Hepatocyte (in vitro differentiated cells): ENCODE results near the gene IL17RB. TPM values are rescaled to one million over a fixed set of nuclear protein-coding genes. Genes with fewer than 3 reads are reported as not detected.
A peak's percentile ranks its signal among the peaks of the same experiment; 100 is the strongest.

Experiments
- DNase-seq: peaks from one replicate; pipeline ENCODE4 v3.0.0-alpha.2; 2016; ENCODE audit warnings: low spot score
- H2AFZ ChIP-seq: fragments of 200-600 bp; sonication (generic); 2 replicates; pipeline ENCODE4 v1.6.0; 2016; ENCODE audit warnings: antibody characterized with exemption, mild to moderate bottlenecking
- H3K27ac ChIP-seq: fragments of 200-600 bp; sonication (generic); 2 replicates; pipeline ENCODE4 v1.5.1; 2016; ENCODE audit warnings: mild to moderate bottlenecking
- H3K27me3 ChIP-seq: fragments of 200-600 bp; sonication (generic); 2 replicates; pipeline ENCODE4 v1.6.1; 2016
- H3K36me3 ChIP-seq: fragments of 200-600 bp; sonication (generic); replicated peaks from 2 replicates; pipeline ENCODE4 v1.5.1; 2016; ENCODE audit warnings: low read depth; ENCODE audit not compliant: insufficient read depth
- H3K4me1 ChIP-seq: fragments of 200-600 bp; sonication (generic); 2 replicates; pipeline ENCODE4 v1.5.1; 2016; ENCODE audit warnings: mild to moderate bottlenecking, moderate library complexity; ENCODE audit not compliant: insufficient read depth
- H3K4me2 ChIP-seq: fragments of 200-600 bp; sonication (generic); 2 replicates; pipeline ENCODE4 v1.6.0; 2016
- H3K4me3 ChIP-seq: fragments of 200-600 bp; sonication (generic); 2 replicates; pipeline ENCODE4 v1.5.1; 2016; ENCODE audit warnings: mild to moderate bottlenecking
- H3K79me2 ChIP-seq: fragments of 200-600 bp; sonication (generic); 2 replicates; pipeline ENCODE4 v1.6.0; 2017; ENCODE audit warnings: mild to moderate bottlenecking
- H3K9me2 ChIP-seq: fragments of 200-600 bp; sonication (generic); replicated peaks from 2 replicates; pipeline ENCODE4 v1.6.0; 2017; ENCODE audit warnings: mild to moderate bottlenecking; ENCODE audit not compliant: insufficient read depth
- H3K9me3 ChIP-seq: fragments of 200-600 bp; sonication (generic); 2 replicates; pipeline ENCODE4 v1.5.1; 2016; ENCODE audit warnings: low read depth, mild to moderate bottlenecking
- H4K20me1 ChIP-seq: fragments of 200-600 bp; sonication (generic); 2 replicates; pipeline ENCODE4 v1.6.0; 2016; ENCODE audit warnings: mild to moderate bottlenecking; ENCODE audit not compliant: insufficient read depth, poor library complexity, severe bottlenecking
- CTCF ChIP-seq: fragments of 200-600 bp; sonication (generic); IDR thresholded peaks from 2 replicates; pipeline ENCODE4 v1.5.1; 2016; ENCODE audit warnings: antibody characterized with exemption, mild to moderate bottlenecking; ENCODE audit not compliant: poor library complexity
- EZH2 ChIP-seq: fragments of 200-600 bp; sonication (generic); IDR thresholded peaks from 2 replicates; pipeline ENCODE4 v1.6.1; 2016; ENCODE audit warnings: antibody characterized with exemption, mild to moderate bottlenecking, borderline replicate concordance
- EZH2phosphoT487 ChIP-seq: fragments of 200-600 bp; sonication (generic); IDR thresholded peaks from one replicate; pipeline ENCODE4 v1.6.1; 2018; ENCODE audit warnings: antibody characterized with exemption, mild to moderate bottlenecking, low read depth, moderate library complexity; ENCODE audit not compliant: unreplicated experiment, severe bottlenecking
- WGBS: methylation state at CpG from one replicate; pipeline ENCODE4 v1.1.6; 2016; ENCODE audit warnings: low lambda C conversion rate; ENCODE audit errors: missing lambda C conversion rate; 5-methylcytosine and 5-hydroxymethylcytosine counted together
- polyA plus RNA-seq: library from polyadenylated mRNA; unstranded; fragments of >200 nt; fragmentation: Nextera tagmentation; extraction: Ambion mirVana; gene quantifications from 2 replicates; pipeline ENCODE4 v1.2.1, GENCODE V29; 2016
- total RNA-seq: library from RNA; depleted of rRNA; stranded (reverse); fragments of >200 nt; gene quantifications from 2 replicates; pipeline ENCODE4 v1.2.3, GENCODE V29; 2014

IL17RB gene
- total and polyA plus RNA-seq, 2 experiments from 2014 or later: 14.1 to 17.4 TPM

- TF ChIP-seq EZH2: no peak
- no peak for TF ChIP-seq CTCF
- TF ChIP-seq EZH2phosphoT487: no peak
- 67% methylated on average over 2 of the region's 2 CpGs for WGBS
- DNase-seq: no peak
- Histone ChIP-seq H3K4me3 (no peak overlapping the region), H3K9me2 (no peaks in the 10 kb centered on the region), H3K79me2 (no peaks in the 10 kb centered on the region), H3K4me1 (no peaks in the 10 kb centered on the region), H2AFZ (no peak overlapping the region), H3K4me2 (peak overlapping the region; percentile 2), H3K27ac (no peak overlapping the region), H3K9me3 (no peaks in the 10 kb centered on the region), H3K27me3 (no peaks in the 10 kb centered on the region), H4K20me1 (no peaks in the 10 kb centered on the region), H3K36me3 (no peaks in the 10 kb centered on the region)
Measured at GRCh38 chr3:53900666-53901331, 54.4 kb downstream of the IL17RB start.

GRCh38 chr3:53902067-53902466 is 55.7 kb downstream of the IL17RB start:
- H4K20me1 ChIP-seq: no peaks in the 10 kb centered on the region
- DNase-seq: no peak
- H2AFZ ChIP-seq: no peak overlapping the region
- H3K9me2 ChIP-seq: no peaks in the 10 kb centered on the region
- H3K27ac ChIP-seq: no peak overlapping the region
- H3K79me2 ChIP-seq: no peaks in the 10 kb centered on the region
- no peaks in the 10 kb centered on the region for H3K27me3 ChIP-seq
- H3K4me1 ChIP-seq: no peaks in the 10 kb centered on the region
- TF ChIP-seq EZH2 (no peak), CTCF (no peak), EZH2phosphoT487 (no peak)
- no peaks in the 10 kb centered on the region for H3K9me3 ChIP-seq
- H3K4me2 ChIP-seq: no peak overlapping the region
- 62% methylated on average over 1 of the region's 1 CpG for WGBS
- no peak overlapping the region for H3K4me3 ChIP-seq
- no peaks in the 10 kb centered on the region for H3K36me3 ChIP-seq

GRCh38 chr3:53902711-53903110 is 56.3 kb downstream of the IL17RB start:
- Histone ChIP-seq H3K4me2 (no peak overlapping the region), H3K79me2 (no peaks in the 10 kb centered on the region), H2AFZ (no peak overlapping the region), H3K4me1 (no peaks in the 10 kb centered on the region), H3K27me3 (no peaks in the 10 kb centered on the region), H3K9me3 (no peaks in the 10 kb centered on the region), H3K27ac (no peak overlapping the region), H3K9me2 (no peaks in the 10 kb centered on the region), H3K4me3 (no peak overlapping the region), H4K20me1 (no peaks in the 10 kb centered on the region), H3K36me3 (no peaks in the 10 kb centered on the region)
- no peak for DNase-seq
- 38% methylated on average over 5 of the region's 5 CpGs for WGBS
- TF ChIP-seq CTCF (no peak), EZH2phosphoT487 (no peak), EZH2 (no peak)

DNA sequence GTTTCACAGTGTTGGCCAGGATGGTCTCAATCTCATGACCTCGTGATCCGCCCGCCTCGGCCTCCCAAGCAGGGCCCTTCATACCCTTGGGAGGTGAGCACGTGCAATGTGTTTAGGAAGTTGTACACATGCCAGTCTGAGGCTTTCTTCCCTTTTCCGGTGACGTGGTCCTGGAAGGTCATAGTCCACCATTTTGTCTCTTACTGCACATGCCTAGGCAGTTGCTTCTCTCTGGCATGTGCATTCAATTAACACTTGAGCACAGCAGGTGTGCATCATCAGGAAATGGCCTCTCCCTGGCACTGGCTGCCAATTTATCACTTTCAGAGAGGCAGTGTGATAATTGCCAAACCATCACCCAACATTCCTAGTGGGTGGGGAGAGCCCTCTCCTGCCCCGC is 67.0 kb downstream of the IL17RB start:
- no peaks in the 10 kb centered on the region for H3K9me3 ChIP-seq
- TF ChIP-seq CTCF (no peak), EZH2 (no peak), EZH2phosphoT487 (no peak)
- no peaks in the 10 kb centered on the region for H4K20me1 ChIP-seq
- no peak overlapping the region for H2AFZ ChIP-seq
- H3K4me1 ChIP-seq: no peaks in the 10 kb centered on the region
- H3K79me2 ChIP-seq: no peaks in the 10 kb centered on the region
- no peak overlapping the region for H3K4me2 ChIP-seq
- no peaks in the 10 kb centered on the region for H3K9me2 ChIP-seq
- no peak for DNase-seq
- H3K27me3 ChIP-seq: peaks cover 15% of the 10 kb centered on the region
- 96% methylated on average over 8 of the region's 8 CpGs for WGBS
- no peaks in the 10 kb centered on the region for H3K36me3 ChIP-seq
- no peak overlapping the region for H3K27ac ChIP-seq
- no peak overlapping the region for H3K4me3 ChIP-seq
